GM23338 (cell line): ENCODE results near the gene BAX. TPM values are rescaled to one million over a fixed set of nuclear protein-coding genes. Genes with fewer than 3 reads are reported as not detected.
A peak's percentile ranks its signal among the peaks of the same experiment; 100 is the strongest.

Source experiments
- ATAC-seq: fragments of 200-7000 bp; cut with Tn5 transposase; 3 replicates; pipeline ENCODE4 v1.9.1; 2020
- DNase-seq: peaks from one replicate; pipeline ENCODE4 v3.0.0-alpha.2; 2015; ENCODE audit warnings: low spot score
- H2AFZ ChIP-seq: fragments of 200-600 bp; sonication (generic); 2 replicates; pipeline ENCODE4 v1.8.0; 2016; ENCODE audit warnings: antibody characterized with exemption, mild to moderate bottlenecking, moderate library complexity
- H3F3A ChIP-seq: fragments of 200-600 bp; sonication (generic); replicated peaks from 2 replicates; pipeline ENCODE4 v1.8.0; 2017; ENCODE audit warnings: antibody characterized with exemption, mixed run types, low read depth
- H3K27ac ChIP-seq: fragments of 200-600 bp; sonication (generic); 2 replicates; pipeline ENCODE4 v1.6.1; 2016; ENCODE audit warnings: low read depth
- H3K27me3 ChIP-seq: fragments of 200-600 bp; sonication (generic); 2 replicates; pipeline ENCODE4 v1.8.0; 2016; ENCODE audit warnings: mild to moderate bottlenecking, mixed run types, moderate library complexity; ENCODE audit not compliant: insufficient read depth
- H3K36me3 ChIP-seq: fragments of 200-600 bp; sonication (generic); 2 replicates; pipeline ENCODE4 v1.8.0; 2016; ENCODE audit warnings: mild to moderate bottlenecking; ENCODE audit not compliant: insufficient read depth
- H3K4me1 ChIP-seq: fragments of 200-600 bp; sonication (generic); 2 replicates; pipeline ENCODE4 v1.8.0; 2016; ENCODE audit warnings: mild to moderate bottlenecking, moderate library complexity; ENCODE audit not compliant: insufficient read depth
- H3K4me2 ChIP-seq: fragments of 200-600 bp; sonication (generic); 2 replicates; pipeline ENCODE4 v1.7.1; 2017; ENCODE audit warnings: mixed run types
- H3K4me3 ChIP-seq: fragments of 200-600 bp; sonication (generic); 2 replicates; pipeline ENCODE4 v1.6.1; 2016; ENCODE audit warnings: mixed run types
- H3K79me2 ChIP-seq: fragments of 200-600 bp; sonication (generic); replicated peaks from 2 replicates; pipeline ENCODE4 v1.8.0; 2017; ENCODE audit warnings: mild to moderate bottlenecking; ENCODE audit not compliant: insufficient read depth
- H3K9me2 ChIP-seq: fragments of 200-600 bp; sonication (generic); 2 replicates; pipeline ENCODE4 v1.8.0; 2017; ENCODE audit not compliant: insufficient read depth
- H4K20me1 ChIP-seq: fragments of 200-600 bp; sonication (generic); replicated peaks from 2 replicates; pipeline ENCODE4 v1.8.0; 2017; ENCODE audit warnings: mild to moderate bottlenecking; ENCODE audit not compliant: insufficient read depth
- H3K27ac Mint-ChIP-seq: 2 replicates; pipeline ENCODE4 v1.8.0; 2020; ENCODE audit warnings: inconsistent platforms, mild to moderate bottlenecking, moderate library complexity, mixed read lengths
- H3K27me3 Mint-ChIP-seq: 3 replicates; pipeline ENCODE4 v1.8.0; 2022; ENCODE audit warnings: low read depth, mild to moderate bottlenecking, moderate library complexity, mixed read lengths, inconsistent platforms; ENCODE audit not compliant: insufficient read depth, poor library complexity
- H3K36me3 Mint-ChIP-seq: 3 replicates; pipeline ENCODE4 v1.8.0; 2021; ENCODE audit warnings: low read depth, mild to moderate bottlenecking, inconsistent platforms, moderate library complexity, mixed read lengths
- H3K4me1 Mint-ChIP-seq: 3 replicates; pipeline ENCODE4 v1.8.0; 2020; ENCODE audit warnings: mild to moderate bottlenecking, inconsistent platforms, mixed read lengths
- H3K4me3 Mint-ChIP-seq: 3 replicates; pipeline ENCODE4 v1.8.0; 2021; ENCODE audit warnings: moderate library complexity, mild to moderate bottlenecking, inconsistent platforms, mixed read lengths
- H3K9me3 Mint-ChIP-seq: 3 replicates; pipeline ENCODE4 v1.8.0; 2020; ENCODE audit warnings: moderate library complexity, mild to moderate bottlenecking, inconsistent platforms, mixed read lengths
- POLR2AphosphoS5 ChIP-seq: IDR thresholded peaks from 2 replicates; pipeline ENCODE4 v1.6.1; 2016; ENCODE audit warnings: antibody characterized with exemption, low read depth
- STAT1 ChIP-seq: IDR thresholded peaks from one replicate; pipeline ENCODE4 v1.6.1; 2016; ENCODE audit warnings: antibody characterized with exemption; ENCODE audit not compliant: unreplicated experiment
- ZNF114 ChIP-seq: fragments of 250-450 bp; sonication (Bioruptor Pico); IDR thresholded peaks from 2 replicates; pipeline ENCODE4 v1.5.0; 2020; ENCODE audit warnings: mild to moderate bottlenecking, moderate library complexity
- ZNF331 ChIP-seq: fragments of 250-450 bp; sonication (Bioruptor Pico); IDR thresholded peaks from 2 replicates; pipeline ENCODE4 v1.5.0; 2020; ENCODE audit warnings: low read depth, mild to moderate bottlenecking, moderate library complexity
- ZNF462 ChIP-seq: fragments of 250-450 bp; sonication (Bioruptor Pico); IDR thresholded peaks from 2 replicates; pipeline ENCODE4 v1.5.0; 2020; ENCODE audit warnings: mild to moderate bottlenecking, moderate library complexity
- polyA plus RNA-seq: library from polyadenylated mRNA; unstranded; fragments of >200 nt; fragmentation: Nextera tagmentation; extraction: Ambion mirVana; gene quantifications from 2 replicates; pipeline ENCODE4 v1.2.1, GENCODE V29; 2016
- total RNA-seq: library from RNA; depleted of rRNA; stranded (reverse); fragments of >200 nt; shearing (Covaris generic); gene quantifications from 2 replicates; pipeline ENCODE4 v1.2.3, GENCODE V29; 2014

BAX gene
- total and polyA plus RNA-seq, 2 experiments from 2014 or later: 179 to 261 TPM

GRCh38 chr19:48961673-48962028 is 7.0 kb downstream of the BAX start (continued):
- no peak for TF ChIP-seq ZNF462
- no peak for TF ChIP-seq ZNF114 (CRISPR knock-in tag)

GRCh38 chr19:48962029-48962848 is 7.6 kb downstream of the BAX start:
- peak overlapping the region; percentile 95; the same call in 2 of the 3 replicates for H3K4me3 Mint-ChIP-seq
- peaks cover 12% of the 10 kb centered on the region for H4K20me1 ChIP-seq
- no peaks in the 10 kb centered on the region for H3K27me3 ChIP-seq
- peaks cover 18% of the 10 kb centered on the region for H3K4me1 ChIP-seq
- peak overlapping the region; percentile 97 for H3K27ac Mint-ChIP-seq
- peaks cover 16% of the 10 kb centered on the region for H3K9me3 Mint-ChIP-seq
- H3F3A ChIP-seq: peaks cover 62% of the 10 kb centered on the region
- peaks cover 30% of the 10 kb centered on the region for H3K79me2 ChIP-seq
- H3K4me2 ChIP-seq: peak overlapping the region; percentile 32; the same call in 1 of the 2 replicates
- H3K36me3 ChIP-seq: peaks cover 19% of the 10 kb centered on the region
- no peak overlapping the region for H2AFZ ChIP-seq
- no peak overlapping the region for H3K4me3 ChIP-seq
- DNase-seq (peak; percentile 59), ATAC-seq (no peak; the same call in 2 of the 3 replicates)
- H3K27ac ChIP-seq: peak overlapping the region; percentile 79
- peaks cover 48% of the 10 kb centered on the region for H3K27me3 Mint-ChIP-seq
- H3K9me2 ChIP-seq: no peaks in the 10 kb centered on the region
- peaks cover 52% of the 10 kb centered on the region for H3K36me3 Mint-ChIP-seq
- peaks cover 38% of the 10 kb centered on the region for H3K4me1 Mint-ChIP-seq
- TF ChIP-seq STAT1 (no peak), POLR2AphosphoS5 (peak; percentile 68), ZNF331 (no peak)
